Measurements from ENCODE around the gene PRX. TPM values are rescaled to one million over a fixed set of nuclear protein-coding genes. Genes with fewer than 3 reads are reported as not detected.

PRX gene
- total RNA-seq, 1 donor from 2014 or later, result 51.5 TPM

DNA sequence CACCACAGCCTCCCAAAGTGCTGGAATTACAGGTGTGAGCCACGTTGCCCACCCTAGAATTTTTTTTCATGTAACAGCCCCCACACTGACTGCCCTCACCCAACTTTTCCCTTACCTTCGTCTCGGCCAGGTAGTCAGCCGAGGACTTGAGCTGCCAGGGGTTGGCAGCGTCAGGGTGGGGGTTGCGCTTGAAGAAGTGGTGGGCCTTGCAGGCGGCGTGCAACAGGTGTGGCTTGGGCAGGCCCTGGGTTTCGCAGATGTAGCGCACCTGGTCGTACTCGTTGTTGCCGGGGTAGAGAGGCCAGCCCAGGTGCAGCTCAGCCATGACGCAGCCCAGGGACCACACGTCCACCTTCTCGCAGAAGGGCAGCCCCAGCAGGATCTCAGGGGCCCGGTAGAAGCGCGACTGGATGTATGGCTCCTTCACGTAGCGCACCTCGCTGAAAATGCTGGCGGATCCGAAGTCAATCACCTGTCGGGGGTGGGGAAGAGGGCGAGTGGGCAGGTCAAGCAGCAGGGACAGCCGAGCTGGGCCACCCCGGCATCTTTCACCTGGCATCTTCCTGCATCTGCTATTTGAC, 29.4 kb downstream of the PRX start:
- DNase-seq (no peak), ATAC-seq (no peak)
- H3K9me3 ChIP-seq, result no peaks in the 10 kb centered on the region
- no peaks in the 10 kb centered on the region for H3K4me1 ChIP-seq
- no peak overlapping the region for H3K27ac ChIP-seq
- no peak overlapping the region for H3K4me3 ChIP-seq
- H3K36me3 ChIP-seq, result peaks cover 22% of the 10 kb centered on the region
- intact Hi-C loops (cut with DNase I), result no loop called here
- TF ChIP-seq, protein P1, sequence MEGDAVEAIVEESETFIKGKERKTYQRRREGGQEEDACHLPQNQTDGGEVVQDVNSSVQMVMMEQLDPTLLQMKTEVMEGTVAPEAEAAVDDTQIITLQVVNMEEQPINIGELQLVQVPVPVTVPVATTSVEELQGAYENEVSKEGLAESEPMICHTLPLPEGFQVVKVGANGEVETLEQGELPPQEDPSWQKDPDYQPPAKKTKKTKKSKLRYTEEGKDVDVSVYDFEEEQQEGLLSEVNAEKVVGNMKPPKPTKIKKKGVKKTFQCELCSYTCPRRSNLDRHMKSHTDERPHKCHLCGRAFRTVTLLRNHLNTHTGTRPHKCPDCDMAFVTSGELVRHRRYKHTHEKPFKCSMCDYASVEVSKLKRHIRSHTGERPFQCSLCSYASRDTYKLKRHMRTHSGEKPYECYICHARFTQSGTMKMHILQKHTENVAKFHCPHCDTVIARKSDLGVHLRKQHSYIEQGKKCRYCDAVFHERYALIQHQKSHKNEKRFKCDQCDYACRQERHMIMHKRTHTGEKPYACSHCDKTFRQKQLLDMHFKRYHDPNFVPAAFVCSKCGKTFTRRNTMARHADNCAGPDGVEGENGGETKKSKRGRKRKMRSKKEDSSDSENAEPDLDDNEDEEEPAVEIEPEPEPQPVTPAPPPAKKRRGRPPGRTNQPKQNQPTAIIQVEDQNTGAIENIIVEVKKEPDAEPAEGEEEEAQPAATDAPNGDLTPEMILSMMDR (IDR thresholded peaks at IDR 0.05), result no peak
- H3K27me3 ChIP-seq (ENCODE audit: low read depth), result no peaks in the 10 kb centered on the region

DNA sequence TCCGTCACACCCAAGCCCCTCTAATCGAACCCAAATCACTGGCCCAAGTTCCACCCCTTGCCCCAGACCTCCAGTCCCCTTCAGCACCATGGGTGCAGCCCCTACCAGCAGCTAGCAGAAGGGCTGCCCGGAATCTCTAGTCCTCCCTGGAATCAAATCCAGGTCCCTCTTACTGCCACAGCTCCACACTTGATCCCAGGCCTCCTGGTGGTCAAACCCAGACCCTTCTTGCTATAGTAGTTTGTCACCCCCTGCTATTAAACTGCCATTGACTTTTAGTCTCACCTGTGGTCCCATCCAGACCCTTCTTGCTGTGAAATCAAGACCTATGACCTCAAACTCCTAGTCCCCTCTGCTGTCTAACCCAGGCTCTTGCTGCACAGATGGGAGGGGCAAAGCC, 31.9 kb downstream of the PRX start:
- Histone ChIP-seq H3K4me1 (no peaks in the 10 kb centered on the region), H3K36me3 (peaks cover 40% of the 10 kb centered on the region), H3K27me3 (ENCODE audit: low read depth) (no peaks in the 10 kb centered on the region), H3K4me3 (no peak overlapping the region), H3K27ac (no peak overlapping the region), H3K9me3 (no peaks in the 10 kb centered on the region)
- TF ChIP-seq, protein P1 (IDR thresholded peaks at IDR 0.05), result no peak
- intact Hi-C loops (cut with DNase I), result no loop called here
- ATAC-seq (no peak), DNase-seq (no peak)

DNA sequence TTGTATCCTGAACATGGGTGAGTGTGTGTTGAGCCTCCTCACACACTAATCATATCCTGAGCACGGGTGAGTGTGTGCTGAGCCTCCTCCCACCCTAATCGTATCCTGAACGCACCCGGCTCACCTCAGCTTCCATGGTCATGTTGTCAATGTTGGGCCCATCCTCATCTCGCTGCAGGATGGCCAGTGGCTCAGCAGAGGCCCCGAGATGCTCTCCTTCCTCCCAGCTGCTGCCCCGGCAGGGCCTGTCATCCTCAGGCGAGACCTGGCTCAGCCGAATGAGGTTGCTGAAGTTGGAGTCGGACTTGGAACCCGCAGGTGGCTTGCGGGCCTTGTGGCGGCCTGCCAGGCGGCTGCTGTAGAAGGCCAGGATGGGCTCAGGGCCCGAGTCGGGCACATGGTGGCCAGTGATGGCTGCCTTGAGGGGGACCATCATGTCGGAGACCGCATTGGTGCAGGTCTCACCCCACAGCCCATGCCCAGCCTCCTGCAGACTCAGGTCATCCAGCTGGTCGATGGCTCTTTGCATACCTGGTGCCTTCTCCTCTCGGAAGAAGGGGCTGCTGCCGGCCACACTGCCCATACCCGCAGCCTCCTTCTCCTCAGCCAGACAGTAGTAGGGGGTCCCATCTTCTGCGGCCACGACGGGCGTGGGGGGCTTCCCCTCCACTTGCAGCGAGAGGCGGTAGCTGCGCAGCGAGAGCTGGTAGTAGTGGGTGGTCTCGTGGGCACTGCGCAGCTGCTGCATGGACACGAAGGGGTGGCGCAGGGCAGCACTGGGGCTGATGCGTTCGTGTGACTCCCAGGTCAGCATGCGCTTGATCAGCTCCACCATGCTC, 32.8 kb downstream of the PRX start:
- peaks cover 47% of the 10 kb centered on the region for H3K36me3 ChIP-seq
- peak; percentile 44 for DNase-seq
- no peak overlapping the region for H3K27ac ChIP-seq

DNA sequence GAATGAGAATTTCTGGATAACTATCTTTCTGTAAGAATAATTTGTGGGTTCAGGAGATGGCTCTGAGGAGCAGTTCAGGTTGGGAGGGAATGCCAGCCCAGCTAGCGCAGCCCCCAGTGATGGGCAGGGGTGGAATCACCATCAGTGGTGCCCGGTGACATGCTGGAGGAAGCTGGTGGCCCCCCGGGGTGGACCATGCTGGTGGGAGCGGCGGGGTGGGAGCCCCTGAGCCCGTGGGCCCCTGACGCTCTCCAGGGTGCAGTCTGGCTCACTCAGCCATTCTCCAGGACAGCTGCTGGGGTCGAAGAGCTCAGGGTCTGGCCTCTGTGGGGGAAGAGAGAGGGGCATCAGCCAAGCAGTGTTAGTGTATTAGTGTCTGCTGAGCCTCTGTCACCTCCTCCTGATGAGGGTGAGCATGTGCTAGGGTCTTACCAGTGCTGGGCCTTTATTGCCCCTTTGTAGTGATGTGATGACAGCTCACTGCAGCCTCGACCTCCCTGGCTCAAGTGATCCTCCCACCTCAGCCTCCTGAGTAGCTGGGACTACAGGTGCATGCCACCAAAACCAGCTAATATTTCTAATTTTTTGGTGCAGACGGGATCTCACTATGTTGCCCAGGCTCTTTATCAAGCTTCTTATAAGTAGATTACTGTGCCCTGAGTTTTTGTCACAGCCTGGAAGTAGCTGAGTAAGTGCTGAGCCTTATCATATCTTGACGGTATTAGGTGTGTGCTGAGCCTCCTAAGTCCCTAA, 33.6 kb downstream of the PRX start:
- no peaks in the 10 kb centered on the region for H3K9me3 ChIP-seq
- no peaks in the 10 kb centered on the region for H3K4me1 ChIP-seq
- intact Hi-C loops (cut with DNase I), result no loop called here
- no peak overlapping the region for H3K4me3 ChIP-seq
- no peak for DNase-seq
- ATAC-seq, result no peak
- H3K27me3 ChIP-seq (ENCODE audit: low read depth), result no peaks in the 10 kb centered on the region
- TF ChIP-seq, protein P1 (IDR thresholded peaks at IDR 0.05), result no peak
- H3K36me3 ChIP-seq, result peaks cover 53% of the 10 kb centered on the region
- no peak overlapping the region for H3K27ac ChIP-seq

More for the DNA sequence above, 32.8 kb downstream of the PRX start:
- TF ChIP-seq, protein P1 (IDR thresholded peaks at IDR 0.05), result no peak
- H3K4me3 ChIP-seq, result no peak overlapping the region
- no peaks in the 10 kb centered on the region for H3K27me3 ChIP-seq (ENCODE audit: low read depth)
- no peaks in the 10 kb centered on the region for H3K4me1 ChIP-seq
- intact Hi-C loops (cut with DNase I), result no loop called here
- no peak for ATAC-seq
- H3K9me3 ChIP-seq, result no peaks in the 10 kb centered on the region

DNA sequence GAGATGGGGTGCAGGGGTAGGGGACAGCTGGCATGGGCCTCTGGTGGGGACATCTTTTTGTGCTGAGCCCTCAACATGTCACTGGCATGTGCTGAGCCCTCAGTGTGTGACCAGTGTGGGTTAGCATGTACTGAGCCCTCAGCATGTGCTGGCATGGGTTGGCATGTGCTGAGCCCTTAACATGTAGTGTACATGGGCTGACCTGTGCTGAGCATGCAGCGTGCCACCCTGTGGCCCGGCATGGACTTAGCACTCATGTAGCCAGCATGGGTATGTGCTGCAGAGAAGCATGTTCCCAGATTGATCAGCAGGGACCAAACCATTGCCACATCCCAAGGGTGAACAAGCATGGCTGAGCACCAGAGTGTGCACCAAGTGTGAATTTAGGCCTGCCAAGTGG, 34.7 kb downstream of the PRX start:
- Histone ChIP-seq H3K27ac (no peak overlapping the region), H3K36me3 (peaks cover 64% of the 10 kb centered on the region), H3K27me3 (ENCODE audit: low read depth) (no peaks in the 10 kb centered on the region), H3K9me3 (no peaks in the 10 kb centered on the region), H3K4me3 (no peak overlapping the region), H3K4me1 (no peaks in the 10 kb centered on the region)
- ATAC-seq (no peak), DNase-seq (no peak)
- intact Hi-C loops (cut with DNase I), result no loop called here
- TF ChIP-seq, protein P1 (IDR thresholded peaks at IDR 0.05), result no peak
